Skeletal muscle tissue (tissue), 4 donors: ENCODE results near the gene VPS45. TPM values are rescaled to one million over a fixed set of nuclear protein-coding genes. Genes with fewer than 3 reads are reported as not detected.
"Not testable (repeated sequence)": the region's sequence is repeated elsewhere in the genome, so short reads cannot be mapped to it uniquely, and the experiment has no call there.

ENCODE experiments used
- H3K27ac ChIP-seq: one replicate; pipeline ENCODE4 v1.7.0; 2013; ENCODE audit warnings: mild to moderate bottlenecking, low read depth, low read length, inconsistent platforms
- H3K27me3 ChIP-seq, 3 donors: one replicate each; pipeline ENCODE4 v1.7.0; 2013; ENCODE audit warnings: low read length in 3 of 3; ENCODE audit not compliant: control insufficient read depth in 3 of 3, insufficient read depth in 3 of 3
- H3K36me3 ChIP-seq, 3 donors: one replicate each; pipeline ENCODE4 v1.7.0; 2013; ENCODE audit warnings: low read length in 3 of 3; ENCODE audit not compliant: control insufficient read depth in 3 of 3, insufficient read depth in 3 of 3
- H3K4me1 ChIP-seq, 3 donors: one replicate each; pipeline ENCODE4 v1.7.0; 2013; ENCODE audit warnings: low read length in 3 of 3, mild to moderate bottlenecking in 3 of 3; ENCODE audit not compliant: control insufficient read depth in 3 of 3, insufficient read depth in 3 of 3
- H3K4me3 ChIP-seq, 3 donors: one replicate each; pipeline ENCODE4 v1.7.0; 2013; ENCODE audit warnings: low read length in 3 of 3
- H3K9ac ChIP-seq, 3 donors: one replicate each; pipeline ENCODE4 v1.7.0; 2013; ENCODE audit warnings: low read length in 3 of 3, mild to moderate bottlenecking in 3 of 3, moderate library complexity in 2 of 3, low read depth in 1 of 3
- H3K9me3 ChIP-seq, 3 donors: one replicate each; pipeline ENCODE4 v1.7.0; 2013; ENCODE audit warnings: low read length in 3 of 3; ENCODE audit not compliant: control insufficient read depth in 3 of 3
- total RNA-seq: library from RNA; depleted of rRNA; stranded (reverse); fragments of >200 nt; gene quantifications from one replicate; pipeline ENCODE4 v1.2.3, GENCODE V29; 2014
- donor health status: Osteomylitis.

VPS45 gene
- total RNA-seq, 1 donor from 2014 or later: 41.2 TPM

- H3K27me3 ChIP-seq: no peaks in the 10 kb centered on the region
- peaks cover 0 to 4% (median 3%) of the 10 kb centered on the region in 3 donors for H3K4me1 ChIP-seq
- peaks cover 0 to 1% (median 0%) of the 10 kb centered on the region in 3 donors for H3K36me3 ChIP-seq
- no peaks in the 10 kb centered on the region for H3K9me3 ChIP-seq
- H3K4me3 ChIP-seq: no peak overlapping the region
- no peak overlapping the region for H3K9ac ChIP-seq
- H3K27ac ChIP-seq: peak overlapping the region; percentile 49
These were observed 70.5 kb downstream of the VPS45 start for GRCh38 chr1:150138044-150138443.

- Histone ChIP-seq H3K4me1 (peaks cover 3 to 4% (median 4%) of the 10 kb centered on the region in 3 donors), H3K36me3 (peaks cover 0 to 1% (median 0%) of the 10 kb centered on the region in 3 donors), H3K27me3 (no peaks in the 10 kb centered on the region), H3K9me3 (no peaks in the 10 kb centered on the region), H3K4me3 (no peak overlapping the region), H3K27ac (peak overlapping the region; percentile 36), H3K9ac (no peak overlapping the region)
These were observed 73.9 kb downstream of the VPS45 start for GRCh38 chr1:150141452-150141851.

- H3K4me1 ChIP-seq: peaks cover 3 to 4% (median 4%) of the 10 kb centered on the region in 3 donors
- H3K4me3 ChIP-seq: no peak overlapping the region
- H3K27me3 ChIP-seq: no peaks in the 10 kb centered on the region
- peak overlapping the region; percentile 36 for H3K27ac ChIP-seq
- no peaks in the 10 kb centered on the region for H3K9me3 ChIP-seq
- no peak overlapping the region for H3K9ac ChIP-seq
- no peaks in the 10 kb centered on the region for H3K36me3 ChIP-seq
These were observed 74.5 kb downstream of the VPS45 start for GRCh38 chr1:150142083-150142482.

- Histone ChIP-seq H3K36me3 (no peaks in the 10 kb centered on the region), H3K27ac (no peak overlapping the region), H3K9ac (no peak overlapping the region), H3K9me3 (no peaks in the 10 kb centered on the region), H3K4me1 (peaks cover 3 to 14% (median 8%) of the 10 kb centered on the region in 3 donors), H3K27me3 (no peaks in the 10 kb centered on the region), H3K4me3 (no peak overlapping the region)
These were observed 77.0 kb downstream of the VPS45 start for GRCh38 chr1:150144606-150145005.

GRCh38 chr1:150146016-150146415 is 78.4 kb downstream of the VPS45 start:
- H3K4me1 ChIP-seq: peaks cover 7 to 18% (median 9%) of the 10 kb centered on the region in 3 donors
- H3K27ac ChIP-seq, H3K36me3 ChIP-seq, H3K4me3 ChIP-seq, H3K9ac ChIP-seq, H3K9me3 ChIP-seq, H3K27me3 ChIP-seq: not testable (repeated sequence)

- Histone ChIP-seq H3K9me3 (no peaks in the 10 kb centered on the region), H3K4me1 (peaks cover 15 to 28% (median 16%) of the 10 kb centered on the region in 3 donors), H3K9ac (peak overlapping the region in 1 of 3 donors; percentile 8), H3K27me3 (no peaks in the 10 kb centered on the region), H3K4me3 (no peak overlapping the region), H3K36me3 (peaks cover under 1 to 4% (median under 1%) of the 10 kb centered on the region in 3 donors), H3K27ac (no peak overlapping the region)
These were observed 79.4 kb downstream of the VPS45 start for GRCh38 chr1:150146849-150147542.

- peak overlapping the region; percentile 94 for H3K27ac ChIP-seq
- peaks cover 26 to 40% (median 27%) of the 10 kb centered on the region in 3 donors for H3K4me1 ChIP-seq
- H3K36me3 ChIP-seq: peaks cover 7% of the 10 kb centered on the region in 3 donors
- peak overlapping the region; percentile 55 to 81 (median 71) for H3K4me3 ChIP-seq
- H3K9me3 ChIP-seq: no peaks in the 10 kb centered on the region
- peak overlapping the region; percentile 66 to 87 (median 86) for H3K9ac ChIP-seq
- no peaks in the 10 kb centered on the region for H3K27me3 ChIP-seq
These were observed 81.3 kb downstream of the VPS45 start for GRCh38 chr1:150148837-150149270.

GRCh38 chr1:150149271-150150132 is 81.9 kb downstream of the VPS45 start, which contains the start of gene PLEKHO1:
TSS of gene PLEKHO1 (plus strand) at chr1:150149916. CDS start at chr1:150150258, 342 bp downstream.
- Histone ChIP-seq H3K27me3 (no peaks in the 10 kb centered on the region), H3K4me1 (peaks cover 26 to 42% (median 27%) of the 10 kb centered on the region in 3 donors), H3K36me3 (peaks cover 11 to 14% (median 13%) of the 10 kb centered on the region in 3 donors), H3K9me3 (no peaks in the 10 kb centered on the region), H3K9ac (peak within 1 kb of the TSS; percentile 78 to 87 (median 86)), H3K4me3 (peak within 1 kb of the TSS; percentile 71 to 86 (median 81)), H3K27ac (peak within 1 kb of the TSS; percentile 94)

GRCh38 chr1:150150133-150151021 is 82.8 kb downstream of the VPS45 start:
- Histone ChIP-seq H3K27me3 (no peaks in the 10 kb centered on the region), H3K27ac (peak overlapping the region; percentile 94), H3K9me3 (no peaks in the 10 kb centered on the region), H3K4me3 (peak overlapping the region; percentile 71 to 86 (median 81)), H3K36me3 (peaks cover 17 to 21% (median 19%) of the 10 kb centered on the region in 3 donors), H3K4me1 (peaks cover 26 to 42% (median 27%) of the 10 kb centered on the region in 3 donors), H3K9ac (peak overlapping the region; percentile 73 to 86 (median 78))
